22Rv1 (cell line): ENCODE results near the gene ZNF692.

Source experiments
- ZFX ChIP-seq: fragments of 450-650 bp; IDR thresholded peaks from 2 replicates; pipeline ENCODE4 v1.6.1; 2017; ENCODE audit warnings: antibody characterized with exemption, borderline replicate concordance
- TF ChIP-seq, protein P1 (sequence below): fragments of 450-650 bp; IDR thresholded peaks from 2 replicates; pipeline ENCODE4 v1.5.1; 2017; ENCODE audit warnings: mild to moderate bottlenecking

DNA sequence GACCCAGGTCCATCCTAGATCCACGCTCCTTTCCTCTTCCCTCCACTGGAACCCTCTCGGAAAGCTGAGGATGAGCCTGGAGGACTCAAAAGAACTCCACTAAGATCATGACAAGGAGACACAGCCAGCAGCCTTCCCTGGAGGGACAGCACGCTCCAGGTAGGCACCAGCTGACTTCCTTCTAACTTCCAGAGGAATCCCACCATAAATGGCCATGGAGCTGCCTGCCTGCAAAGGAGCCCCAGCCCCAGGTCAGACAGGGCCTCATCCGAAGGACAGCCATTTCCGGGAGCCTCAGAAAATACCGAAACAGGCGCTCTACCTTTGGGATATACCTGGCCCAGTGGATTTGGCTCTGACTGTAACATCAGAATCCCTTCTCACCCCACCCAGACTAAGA, 37.2 kb downstream of the ZNF692 start:
- TF ChIP-seq, protein P1, sequence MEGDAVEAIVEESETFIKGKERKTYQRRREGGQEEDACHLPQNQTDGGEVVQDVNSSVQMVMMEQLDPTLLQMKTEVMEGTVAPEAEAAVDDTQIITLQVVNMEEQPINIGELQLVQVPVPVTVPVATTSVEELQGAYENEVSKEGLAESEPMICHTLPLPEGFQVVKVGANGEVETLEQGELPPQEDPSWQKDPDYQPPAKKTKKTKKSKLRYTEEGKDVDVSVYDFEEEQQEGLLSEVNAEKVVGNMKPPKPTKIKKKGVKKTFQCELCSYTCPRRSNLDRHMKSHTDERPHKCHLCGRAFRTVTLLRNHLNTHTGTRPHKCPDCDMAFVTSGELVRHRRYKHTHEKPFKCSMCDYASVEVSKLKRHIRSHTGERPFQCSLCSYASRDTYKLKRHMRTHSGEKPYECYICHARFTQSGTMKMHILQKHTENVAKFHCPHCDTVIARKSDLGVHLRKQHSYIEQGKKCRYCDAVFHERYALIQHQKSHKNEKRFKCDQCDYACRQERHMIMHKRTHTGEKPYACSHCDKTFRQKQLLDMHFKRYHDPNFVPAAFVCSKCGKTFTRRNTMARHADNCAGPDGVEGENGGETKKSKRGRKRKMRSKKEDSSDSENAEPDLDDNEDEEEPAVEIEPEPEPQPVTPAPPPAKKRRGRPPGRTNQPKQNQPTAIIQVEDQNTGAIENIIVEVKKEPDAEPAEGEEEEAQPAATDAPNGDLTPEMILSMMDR: no peak
- TF ChIP-seq ZFX: no peak
